GM12892 (cell line): ENCODE results near the gene SLC4A4.

Source experiments
- POLR2A ChIP-seq: IDR thresholded peaks from 2 replicates; pipeline ENCODE4 v1.6.1; 2011; ENCODE audit warnings: low read depth, low read length, control low read depth
- POLR2AphosphoS5 ChIP-seq: IDR thresholded peaks from 2 replicates; pipeline ENCODE4 v1.6.1; 2011; ENCODE audit warnings: low read depth, low read length, control low read depth

DNA sequence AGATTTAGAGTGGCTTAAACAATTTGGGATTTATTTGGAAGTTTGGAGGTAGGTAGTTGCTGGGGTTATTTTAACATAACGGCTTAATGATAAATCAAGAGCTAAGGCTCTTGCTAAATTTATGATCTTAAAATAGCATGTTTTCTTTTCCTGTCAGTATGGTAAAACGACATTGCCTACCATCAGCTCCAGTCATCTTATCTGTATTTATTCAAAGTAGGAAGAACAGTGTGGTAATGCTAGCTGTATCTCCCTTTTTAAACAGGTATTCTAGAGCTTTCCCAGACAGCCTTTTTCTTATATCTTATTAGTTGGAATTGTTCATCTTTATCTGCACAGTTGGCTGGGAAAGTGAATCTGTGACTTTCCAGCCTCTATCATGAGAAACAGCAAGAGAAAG is 110.2 kb downstream of the SLC4A4 start:
- TF ChIP-seq POLR2A (no peak), POLR2AphosphoS5 (no peak)
